Neural crest cell (in vitro differentiated cells): ENCODE measurements around the gene LNP1. TPM values are rescaled to one million over a fixed set of nuclear protein-coding genes. Genes with fewer than 3 reads are reported as not detected.
"Not testable (repeated sequence)": the region's sequence is repeated elsewhere in the genome, so short reads cannot be mapped to it uniquely, and the experiment has no call there.

Source experiments
- DNase-seq: peaks from one replicate; pipeline ENCODE4 v3.0.0; 2021; ENCODE audit warnings: low read depth, mixed read lengths, low spot score
- H3K27ac Mint-ChIP-seq: one replicate; pipeline ENCODE4 v1.8.0; 2021; ENCODE audit warnings: mild to moderate bottlenecking, mixed read lengths; ENCODE audit not compliant: unreplicated experiment
- H3K27me3 Mint-ChIP-seq: 2 replicates; pipeline ENCODE4 v1.8.0; 2021; ENCODE audit warnings: low read depth, mild to moderate bottlenecking, mixed read lengths
- H3K36me3 Mint-ChIP-seq: 2 replicates; pipeline ENCODE4 v1.8.0; 2021; ENCODE audit warnings: low read depth, mild to moderate bottlenecking, mixed read lengths
- H3K4me1 Mint-ChIP-seq: 2 replicates; pipeline ENCODE4 v1.8.0; 2021; ENCODE audit warnings: mixed read lengths
- H3K4me3 Mint-ChIP-seq: one replicate; pipeline ENCODE4 v1.8.0; 2021; ENCODE audit warnings: mild to moderate bottlenecking, mixed read lengths
- H3K9me3 Mint-ChIP-seq: 2 replicates; pipeline ENCODE4 v1.8.0; 2021; ENCODE audit warnings: mixed read lengths
- total RNA-seq: library from RNA; stranded (reverse); gene quantifications from 2 replicates; pipeline ENCODE4 v1.2.1, GENCODE V29; 2021
- TF ChIP-seq, protein P1 (sequence below): fragments of 200-600 bp; sonication (generic); conservative IDR thresholded peaks from 2 replicates; pipeline ENCODE4 v1.5.0; 2021; ENCODE audit warnings: antibody characterized with exemption, mild to moderate bottlenecking

Gene LNP1
- total RNA-seq, 1 donor from 2014 or later: 6.9 TPM

DNA sequence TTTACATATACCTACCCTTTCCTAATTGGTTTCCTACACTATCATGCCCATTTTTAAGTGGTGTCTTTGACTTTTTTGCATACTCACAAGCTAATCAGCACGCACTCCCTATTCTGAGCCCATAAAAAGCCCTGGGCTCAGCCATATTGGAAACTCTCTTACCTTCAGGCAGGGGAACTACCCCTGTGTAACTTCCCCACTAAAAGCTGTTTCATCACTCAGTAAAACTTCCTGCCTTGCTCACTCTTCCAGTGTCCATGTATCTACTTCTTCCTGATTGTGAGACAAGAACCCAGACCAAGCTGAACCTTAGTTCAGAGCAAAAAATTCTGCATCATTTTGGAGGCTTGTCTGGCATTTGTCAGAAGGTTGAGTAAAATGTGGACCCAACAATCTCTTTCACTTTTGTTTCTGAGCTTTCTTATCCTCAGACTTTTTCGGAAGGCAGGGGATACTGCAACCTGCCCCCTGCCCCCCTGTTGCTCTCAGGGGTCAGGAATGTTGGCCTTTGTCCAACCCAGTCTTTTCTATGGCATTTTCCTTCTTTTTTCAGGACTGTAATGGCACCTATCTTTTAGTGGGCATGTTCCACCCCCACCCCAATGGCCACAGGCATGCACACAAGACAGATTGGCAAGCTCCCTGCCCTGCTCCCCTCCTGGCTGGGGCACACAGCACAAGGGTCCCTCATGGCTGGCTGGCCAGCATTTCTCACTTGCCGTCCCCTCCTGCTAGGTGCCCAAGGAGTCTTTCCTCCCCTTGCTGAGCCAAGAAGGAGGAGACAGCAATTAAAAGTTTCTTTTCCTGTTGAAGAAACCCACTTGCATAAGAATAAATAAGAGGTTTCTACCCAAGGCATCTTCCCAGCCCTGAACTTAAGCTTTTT is 64.8 kb downstream of the LNP1 start:
- no peak for DNase-seq
- peaks cover 5% of the 10 kb centered on the region for H3K36me3 Mint-ChIP-seq
- TF ChIP-seq, protein P1, sequence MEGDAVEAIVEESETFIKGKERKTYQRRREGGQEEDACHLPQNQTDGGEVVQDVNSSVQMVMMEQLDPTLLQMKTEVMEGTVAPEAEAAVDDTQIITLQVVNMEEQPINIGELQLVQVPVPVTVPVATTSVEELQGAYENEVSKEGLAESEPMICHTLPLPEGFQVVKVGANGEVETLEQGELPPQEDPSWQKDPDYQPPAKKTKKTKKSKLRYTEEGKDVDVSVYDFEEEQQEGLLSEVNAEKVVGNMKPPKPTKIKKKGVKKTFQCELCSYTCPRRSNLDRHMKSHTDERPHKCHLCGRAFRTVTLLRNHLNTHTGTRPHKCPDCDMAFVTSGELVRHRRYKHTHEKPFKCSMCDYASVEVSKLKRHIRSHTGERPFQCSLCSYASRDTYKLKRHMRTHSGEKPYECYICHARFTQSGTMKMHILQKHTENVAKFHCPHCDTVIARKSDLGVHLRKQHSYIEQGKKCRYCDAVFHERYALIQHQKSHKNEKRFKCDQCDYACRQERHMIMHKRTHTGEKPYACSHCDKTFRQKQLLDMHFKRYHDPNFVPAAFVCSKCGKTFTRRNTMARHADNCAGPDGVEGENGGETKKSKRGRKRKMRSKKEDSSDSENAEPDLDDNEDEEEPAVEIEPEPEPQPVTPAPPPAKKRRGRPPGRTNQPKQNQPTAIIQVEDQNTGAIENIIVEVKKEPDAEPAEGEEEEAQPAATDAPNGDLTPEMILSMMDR: no peak
- H3K9me3 Mint-ChIP-seq: peaks cover 7% of the 10 kb centered on the region
- no peak overlapping the region for H3K27ac Mint-ChIP-seq
- H3K4me3 Mint-ChIP-seq: no peak overlapping the region
- no peaks in the 10 kb centered on the region for H3K4me1 Mint-ChIP-seq
- peaks cover 5% of the 10 kb centered on the region for H3K27me3 Mint-ChIP-seq

GRCh38 chr3:100467133-100467532 is 65.8 kb downstream of the LNP1 start:
- TF ChIP-seq, protein P1: no peak

GRCh38 chr3:100468676-100469075 is 67.3 kb downstream of the LNP1 start:
- Mint-ChIP-seq H3K27ac (no peak overlapping the region), H3K9me3 (peaks cover 10% of the 10 kb centered on the region), H3K4me3 (no peak overlapping the region), H3K36me3 (peaks cover 5% of the 10 kb centered on the region), H3K27me3 (peaks cover 3% of the 10 kb centered on the region), H3K4me1 (no peaks in the 10 kb centered on the region)
- DNase-seq: no peak
- TF ChIP-seq, protein P1: no peak

More at GRCh38 chr3:100467133-100467532, 65.8 kb downstream of the LNP1 start:
- H3K27ac Mint-ChIP-seq: no peak overlapping the region
- H3K27me3 Mint-ChIP-seq: peaks cover 5% of the 10 kb centered on the region
- H3K9me3 Mint-ChIP-seq: peaks cover 7% of the 10 kb centered on the region
- H3K4me3 Mint-ChIP-seq: no peak overlapping the region
- H3K36me3 Mint-ChIP-seq: peaks cover 5% of the 10 kb centered on the region
- no peaks in the 10 kb centered on the region for H3K4me1 Mint-ChIP-seq
- DNase-seq: no peak

- H3K9me3 Mint-ChIP-seq: peaks cover 10% of the 10 kb centered on the region
- DNase-seq: no peak
- no peak overlapping the region for H3K27ac Mint-ChIP-seq
- H3K36me3 Mint-ChIP-seq: peaks cover 5% of the 10 kb centered on the region
- no peaks in the 10 kb centered on the region for H3K4me1 Mint-ChIP-seq
- peaks cover 4% of the 10 kb centered on the region for H3K27me3 Mint-ChIP-seq
- TF ChIP-seq, protein P1: no peak
- no peak overlapping the region for H3K4me3 Mint-ChIP-seq
Observed at GRCh38 chr3:100470951-100471350, 69.6 kb downstream of the LNP1 start.

GRCh38 chr3:100471444-100471843 is 70.1 kb downstream of the LNP1 start:
- TF ChIP-seq, protein P1: no peak
- Mint-ChIP-seq H3K9me3 (peaks cover 10% of the 10 kb centered on the region), H3K36me3 (peaks cover 5% of the 10 kb centered on the region), H3K4me3 (no peak overlapping the region), H3K27ac (no peak overlapping the region), H3K27me3 (peaks cover 4% of the 10 kb centered on the region), H3K4me1 (no peaks in the 10 kb centered on the region)
- DNase-seq: no peak

- not testable (repeated sequence) for DNase-seq, H3K36me3 Mint-ChIP-seq, H3K4me3 Mint-ChIP-seq, H3K4me1 Mint-ChIP-seq, H3K9me3 Mint-ChIP-seq, H3K27ac Mint-ChIP-seq
- peaks cover 16% of the 10 kb centered on the region for H3K27me3 Mint-ChIP-seq
Observed at GRCh38 chr3:100477851-100478360, 76.6 kb downstream of the LNP1 start.

- H3K4me3 Mint-ChIP-seq, DNase-seq, H3K4me1 Mint-ChIP-seq, H3K9me3 Mint-ChIP-seq, H3K27ac Mint-ChIP-seq, H3K36me3 Mint-ChIP-seq: not testable (repeated sequence)
- peaks cover 19% of the 10 kb centered on the region for H3K27me3 Mint-ChIP-seq
Observed at GRCh38 chr3:100478521-100478920, 77.2 kb downstream of the LNP1 start.
